GM19467 (cell line): Measurements from ENCODE around the gene KCNMA1.

Source experiments
- ATAC-seq: cut with Tn5 transposase; IDR thresholded peaks from one replicate; pipeline ENCODE4 v1.9.1; 2021; ENCODE audit warnings: mild to moderate bottlenecking, moderate library complexity; ENCODE audit not compliant: unreplicated experiment

KCNMA1 gene

DNA sequence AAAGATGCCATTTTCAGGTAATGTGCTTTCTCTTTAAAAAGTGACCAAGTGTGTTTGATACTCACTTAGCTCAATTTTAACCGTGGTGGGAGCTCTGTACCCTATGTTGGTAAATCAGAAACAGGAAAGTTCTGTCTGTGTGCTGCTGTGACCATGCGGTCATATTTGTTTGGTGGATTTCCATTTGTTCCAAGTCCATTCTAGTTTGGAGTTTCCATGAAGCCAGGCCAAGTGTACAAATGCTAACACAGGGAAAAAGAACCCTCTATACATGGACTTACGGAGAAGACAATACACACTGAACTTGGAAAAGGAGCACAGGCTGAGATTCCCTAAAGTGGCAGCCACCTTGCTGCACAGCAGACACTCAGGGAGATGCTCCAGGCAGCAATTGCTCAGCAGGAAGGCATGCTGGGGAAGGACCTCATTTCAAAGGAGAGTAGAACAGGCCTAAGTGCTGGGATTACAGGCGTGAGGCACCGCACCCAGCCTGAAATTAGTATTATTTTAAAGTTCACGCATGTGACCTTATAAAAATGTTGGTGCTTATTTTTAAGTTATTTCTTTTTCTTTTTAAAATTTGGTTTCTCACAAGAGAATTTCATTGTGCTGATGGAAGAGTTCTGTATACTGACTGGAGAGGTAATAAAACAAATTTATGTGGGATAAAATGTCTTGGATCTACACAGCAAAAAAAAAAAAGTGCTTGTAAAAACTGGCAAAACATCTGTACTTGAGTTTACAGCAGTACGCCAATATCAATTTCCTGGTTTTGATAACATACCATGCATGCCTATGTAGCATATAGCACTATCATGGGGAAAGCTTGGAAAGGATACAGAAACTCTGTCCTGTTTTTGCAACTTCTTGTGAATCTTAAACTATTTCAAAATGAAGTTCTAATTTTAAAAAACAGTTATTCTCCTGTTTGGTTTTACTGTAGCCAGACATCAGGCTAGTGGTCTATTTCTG, 436.2 kb downstream of the KCNMA1 start:
- no peak for ATAC-seq

- no peak for ATAC-seq
Measured at GRCh38 chr10:77197544-77197943, 440.1 kb downstream of the KCNMA1 start.

GRCh38 chr10:77196614-77197013, 441.0 kb downstream of the KCNMA1 start:
- no peak for ATAC-seq

DNA sequence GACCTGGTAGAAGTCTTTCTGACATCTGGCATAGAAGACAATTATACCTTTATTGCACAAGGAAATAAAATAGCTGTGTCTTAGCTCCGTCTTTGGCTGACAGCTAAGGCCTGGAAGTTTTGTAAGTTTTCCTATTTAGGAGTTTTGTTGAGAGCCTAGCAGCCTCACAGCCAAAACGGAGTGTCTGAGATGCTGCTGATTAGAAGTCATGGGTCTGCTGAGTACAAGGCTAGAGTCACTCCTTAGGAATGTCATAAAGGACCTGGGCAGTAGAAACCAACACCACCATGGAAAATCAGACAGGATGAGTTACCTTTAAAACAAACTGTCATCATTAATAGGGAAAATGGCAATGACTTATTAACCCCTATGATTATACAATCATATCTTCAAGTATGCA, 442.5 kb downstream of the KCNMA1 start:
- ATAC-seq: no peak

DNA sequence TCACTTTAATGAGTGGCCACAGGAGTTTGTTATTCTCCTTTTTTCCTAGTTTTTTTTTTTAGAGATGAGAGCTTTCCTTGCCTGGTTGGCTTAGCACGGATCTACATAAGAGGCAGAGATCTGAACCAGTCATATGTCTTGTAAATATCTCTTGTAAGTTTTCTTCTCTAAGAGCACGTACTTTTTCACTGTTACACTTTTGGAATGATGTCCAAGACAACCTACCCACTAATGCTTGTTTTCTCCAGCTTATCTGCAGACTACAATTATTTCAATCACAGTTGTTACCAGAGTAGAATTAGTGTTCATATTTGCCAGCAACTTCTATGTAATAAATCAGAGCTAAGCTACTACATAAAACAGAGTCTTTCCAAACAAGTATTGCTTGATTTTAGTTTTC, 444.6 kb downstream of the KCNMA1 start:
- ATAC-seq: no peak

DNA sequence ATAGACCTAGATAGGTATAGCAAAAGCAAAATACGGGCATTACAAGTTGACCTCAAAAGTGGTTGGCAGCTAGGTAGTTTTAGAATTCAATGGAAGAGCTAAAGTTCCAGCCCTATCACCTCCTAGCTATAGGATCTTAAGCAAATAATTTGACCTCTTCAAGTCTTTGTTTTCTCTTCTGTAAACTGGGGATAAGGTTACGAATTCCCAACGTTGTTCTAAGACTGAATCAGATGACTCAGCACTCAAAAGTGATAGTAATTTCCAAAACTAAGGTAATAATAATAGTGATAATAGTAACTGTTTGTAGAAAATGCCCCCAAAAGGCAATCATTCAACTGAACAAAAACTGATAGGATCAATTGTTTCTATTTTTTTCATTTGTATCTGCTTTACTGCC, 445.2 kb downstream of the KCNMA1 start:
- ATAC-seq: no peak

DNA sequence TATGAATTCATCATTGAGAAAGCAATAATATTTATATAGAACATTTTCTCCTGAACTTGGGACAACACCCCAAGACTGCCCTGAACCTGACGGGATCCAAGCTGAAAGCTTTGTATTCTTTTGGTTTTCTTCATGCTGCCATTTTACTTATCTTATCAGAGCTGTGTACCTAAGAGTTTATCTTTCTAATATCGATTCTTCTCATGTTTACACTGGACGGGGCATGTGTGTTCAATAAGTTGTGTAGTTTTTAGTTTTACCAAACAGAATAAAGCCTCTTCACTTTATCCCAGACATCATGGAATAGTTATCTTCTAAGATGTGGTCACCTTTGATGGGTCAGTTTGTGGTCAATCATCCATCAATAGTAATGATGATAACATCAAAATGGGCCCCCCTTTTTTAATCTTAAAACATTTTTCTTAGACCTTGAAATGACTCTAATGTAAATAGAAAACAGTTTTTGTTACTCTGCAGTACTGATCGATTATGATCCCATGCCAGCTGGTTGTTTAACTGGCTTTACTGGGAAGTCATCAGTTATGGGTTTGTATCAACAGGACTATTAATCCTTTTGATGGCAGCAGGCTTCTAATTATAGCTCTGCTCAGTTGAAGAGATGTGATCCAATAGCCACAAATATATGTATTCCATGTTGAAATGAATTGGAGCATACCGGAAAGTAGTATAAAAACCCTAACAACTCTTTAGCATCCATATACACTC, 446.1 kb downstream of the KCNMA1 start:
- ATAC-seq: no peak

DNA sequence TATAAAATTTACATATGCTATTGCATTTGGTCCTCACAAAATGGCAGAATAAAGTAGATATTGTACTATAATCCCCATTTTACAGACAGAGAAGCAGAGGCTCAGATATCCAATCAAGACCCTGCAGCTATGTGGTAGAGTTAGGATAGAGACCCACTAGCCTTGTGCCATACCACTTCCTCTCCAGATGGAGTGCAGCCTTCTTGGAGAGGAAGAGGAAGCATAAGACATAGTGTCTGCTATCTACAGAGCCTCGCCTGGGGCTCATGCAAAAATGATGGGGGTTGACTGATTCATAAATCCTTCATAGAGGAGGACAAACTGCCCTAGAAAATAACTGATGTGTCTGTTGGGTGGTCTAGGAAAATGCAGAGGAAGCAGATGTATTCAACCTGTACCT, 447.3 kb downstream of the KCNMA1 start:
- no peak for ATAC-seq

- ATAC-seq: no peak
Measured at GRCh38 chr10:77189520-77189919, 448.1 kb downstream of the KCNMA1 start.

GRCh38 chr10:77189075-77189474, 448.5 kb downstream of the KCNMA1 start:
- ATAC-seq: no peak

- no peak for ATAC-seq
Measured at GRCh38 chr10:77188521-77188920, 449.1 kb downstream of the KCNMA1 start.

GRCh38 chr10:77188000-77188395, 449.6 kb downstream of the KCNMA1 start:
- ATAC-seq: no peak

DNA sequence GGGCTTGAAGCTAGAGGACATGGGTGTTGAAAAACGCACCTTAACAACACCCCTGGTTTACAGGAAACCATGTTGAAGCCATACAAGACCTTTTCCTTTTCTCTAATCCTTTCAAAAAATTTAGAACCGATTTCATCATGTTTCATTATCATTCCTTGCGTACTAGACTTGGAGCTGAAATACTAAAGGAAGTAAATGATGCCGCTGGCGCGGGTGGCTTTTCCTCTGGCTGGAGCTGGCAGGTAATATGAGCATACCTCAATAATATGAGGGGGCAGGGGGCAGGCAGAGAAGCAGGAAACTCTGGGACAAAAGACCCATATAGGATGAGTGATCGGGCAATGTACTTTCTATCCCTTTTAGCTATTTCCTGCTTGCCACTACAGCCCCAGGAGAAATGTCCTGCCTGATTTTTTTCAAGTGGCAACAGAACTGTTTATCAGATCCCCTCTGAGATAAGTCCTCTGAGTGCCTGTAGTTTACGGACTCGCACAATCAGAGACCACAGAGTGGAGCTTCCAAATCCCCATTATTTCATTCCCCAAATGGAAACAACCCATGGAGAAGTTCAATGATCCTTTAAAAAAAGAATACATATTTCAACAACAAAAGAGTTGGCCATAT, 450.1 kb downstream of the KCNMA1 start:
- ATAC-seq: no peak

- no peak for ATAC-seq
Measured at GRCh38 chr10:77186936-77187335, 450.7 kb downstream of the KCNMA1 start.

GRCh38 chr10:77185696-77186095, 451.9 kb downstream of the KCNMA1 start:
- no peak for ATAC-seq

DNA sequence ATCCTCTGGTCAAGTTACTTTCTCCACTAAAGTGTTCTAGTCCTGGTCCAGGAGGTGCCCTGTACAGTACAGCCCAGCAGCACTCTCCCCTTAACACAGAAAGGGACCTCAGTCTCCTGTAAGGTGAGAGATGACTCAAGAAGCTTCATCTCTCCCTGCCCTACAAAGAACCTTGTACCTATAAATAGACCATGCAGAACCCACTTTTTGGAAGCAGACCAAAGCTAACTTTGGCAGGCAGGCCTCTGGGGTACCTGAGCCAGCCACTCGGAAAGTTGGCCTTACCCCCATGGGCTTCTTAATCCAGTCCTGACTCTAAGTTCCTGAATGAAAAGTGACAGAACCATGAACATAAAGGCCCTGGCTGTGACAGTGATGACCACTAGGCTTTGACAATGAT, 454.8 kb downstream of the KCNMA1 start:
- ATAC-seq: no peak

DNA sequence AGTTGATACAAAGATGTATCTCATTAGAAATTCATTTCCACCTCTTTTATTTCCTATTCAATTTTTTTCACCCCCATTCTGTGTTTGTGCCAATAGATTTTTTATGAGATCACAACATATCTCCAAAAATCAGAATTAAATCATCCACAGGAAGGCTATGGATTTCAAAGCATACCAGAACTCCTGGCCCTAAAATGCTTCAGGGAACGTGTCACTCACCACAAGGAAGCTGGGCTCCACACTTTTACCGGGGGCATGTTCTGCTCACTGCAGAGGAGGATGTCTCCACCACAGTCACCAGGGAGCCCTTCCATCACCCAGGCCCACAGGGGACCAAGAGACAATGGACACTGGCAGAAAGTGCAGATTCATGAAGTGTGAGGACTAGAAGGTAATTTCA, 456.8 kb downstream of the KCNMA1 start:
- no peak for ATAC-seq

DNA sequence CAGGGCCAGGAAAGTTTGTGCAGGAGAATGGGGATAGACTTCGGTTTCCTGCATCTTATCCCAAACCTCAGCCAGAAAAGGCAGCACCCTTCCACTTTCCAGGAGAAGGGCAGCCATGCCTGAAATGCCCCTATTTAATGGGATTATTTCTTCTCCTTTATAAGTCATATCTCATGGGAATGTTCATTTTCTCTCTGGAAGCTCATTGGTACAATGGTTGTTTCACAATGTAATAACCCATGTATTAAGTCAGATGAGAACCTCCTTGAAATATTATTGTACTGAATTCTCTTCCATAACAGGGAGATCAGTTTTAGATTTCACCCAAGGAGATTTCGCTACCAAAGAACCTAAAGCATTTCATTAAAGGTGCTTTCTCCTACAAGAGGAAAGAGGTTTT, 457.5 kb downstream of the KCNMA1 start:
- no peak for ATAC-seq

GRCh38 chr10:77179015-77179695, 458.5 kb downstream of the KCNMA1 start:
- no peak for ATAC-seq

DNA sequence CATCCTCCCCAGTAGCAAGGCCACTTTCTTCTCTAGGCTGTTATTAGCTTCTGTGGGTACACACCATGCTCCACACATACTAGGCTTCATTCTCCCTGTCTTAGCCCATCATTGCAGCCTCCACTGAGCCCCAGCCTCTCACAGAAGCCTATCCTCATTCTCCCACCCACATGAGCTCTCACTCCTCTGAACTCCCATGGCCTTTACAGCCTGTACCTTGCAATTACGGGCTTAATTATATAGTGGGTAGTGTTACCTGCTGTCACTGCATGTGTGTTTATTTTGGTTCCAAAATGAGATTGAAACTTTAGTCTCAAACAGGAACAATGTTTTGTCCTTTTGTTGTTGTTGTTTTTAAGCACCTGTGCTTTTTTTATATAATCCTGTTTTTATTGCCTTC, 460.0 kb downstream of the KCNMA1 start:
- ATAC-seq: no peak

DNA sequence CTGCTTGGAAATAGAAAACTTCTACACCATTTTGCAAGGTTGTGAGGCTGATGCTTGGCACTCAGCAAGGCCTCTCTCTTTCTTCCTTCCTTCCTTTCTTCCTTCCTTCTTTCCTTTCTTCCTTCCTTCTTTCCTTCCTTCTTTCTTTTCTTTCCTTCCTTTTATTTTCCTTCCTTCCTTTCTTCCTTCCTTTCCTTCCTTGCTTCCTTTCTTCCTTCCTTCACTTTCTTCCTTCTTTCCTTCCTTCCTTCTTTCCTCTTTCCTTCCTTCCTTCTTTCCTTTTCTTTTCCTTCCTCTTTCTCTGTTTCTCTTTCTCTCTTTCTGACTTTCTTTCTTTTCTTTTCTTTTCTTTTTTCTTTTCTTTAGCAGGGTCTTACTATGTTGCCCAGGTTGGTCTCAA, 460.4 kb downstream of the KCNMA1 start:
- no peak for ATAC-seq
